ENCODE results near the gene EN1.

- TF ChIP-seq CTCF (conservative IDR thresholded peaks at IDR 0.05; ENCODE audit: low read depth in 2 of 2) (no peak), EZH2 (IDR thresholded peaks at IDR 0.05; ENCODE audit: low read depth, unreplicated experiment) (no peak), POLR2AphosphoS5 (IDR thresholded peaks at IDR 0.05; ENCODE audit: low read depth) (no peak), CREB1 (CRISPR knock-in tag; IDR thresholded peaks at IDR 0.05; ENCODE audit: low read depth) (no peak), ETS1 (IDR thresholded peaks at IDR 0.05) (no peak), JUNB (IDR thresholded peaks at IDR 0.05; ENCODE audit: unreplicated experiment) (no peak), EZH2phosphoT487 (IDR thresholded peaks at IDR 0.05; ENCODE audit: unreplicated experiment) (no peak)
These were observed 31.2 kb upstream of the EN1 start for GRCh38 chr2:118878531-118879149.

All from GM23338 (cell line).